SK-N-MC (cell line): Measurements from ENCODE around the gene ULK4.

Source experiments
- EZH2 ChIP-seq: fragments of 200-600 bp; sonication (generic); IDR thresholded peaks from one replicate; pipeline ENCODE4 v1.6.1; 2017; ENCODE audit warnings: antibody characterized with exemption
- POLR2AphosphoS5 ChIP-seq: IDR thresholded peaks from 2 replicates; pipeline ENCODE4 v1.6.1; 2012; ENCODE audit warnings: mild to moderate bottlenecking, low read depth, low read length, borderline replicate concordance

GRCh38 chr3:41457176-41457575, 504.7 kb downstream of the ULK4 start:
- no peak for TF ChIP-seq POLR2AphosphoS5
- TF ChIP-seq EZH2, result no peak
